ENCODE data around the gene FOXN4.

The FOXN4 gene

GRCh38 chr12:109286252-109286651 is 22.8 kb downstream of the FOXN4 start:
- no peaks in the 10 kb centered on the region for H3K36me3 ChIP-seq
- H3K9ac ChIP-seq = no peak overlapping the region
- no peaks in the 10 kb centered on the region for H3K4me1 ChIP-seq
- H3K4me3 ChIP-seq = no peak overlapping the region
- H3K27me3 ChIP-seq = no peaks in the 10 kb centered on the region
- H3K4me2 ChIP-seq = no peak overlapping the region
- H3K27ac ChIP-seq = no peak overlapping the region
- TF ChIP-seq Cebpa-rat (IDR thresholded peaks at IDR 0.05) = no peak
- H4K20me1 ChIP-seq = no peaks in the 10 kb centered on the region
- no peaks in the 10 kb centered on the region for H3K9me3 ChIP-seq

- Histone ChIP-seq H3K27me3 (no peaks in the 10 kb centered on the region), H3K4me3 (no peak overlapping the region)
- no peak for TF ChIP-seq Cebpa-rat (IDR thresholded peaks at IDR 0.05)
Measured at GRCh38 chr12:109284392-109284791, 24.7 kb downstream of the FOXN4 start.

GRCh38 chr12:109281452-109281851 is 27.6 kb downstream of the FOXN4 start:
- Histone ChIP-seq H3K27me3 (no peaks in the 10 kb centered on the region), H3K36me3 (no peaks in the 10 kb centered on the region), H3K9me3 (no peaks in the 10 kb centered on the region), H3K27ac (no peak overlapping the region), H4K20me1 (no peaks in the 10 kb centered on the region), H3K9ac (no peak overlapping the region), H3K4me1 (peaks cover 8% of the 10 kb centered on the region), H3K4me2 (no peak overlapping the region), H3K4me3 (no peak overlapping the region)
- TF ChIP-seq Cebpa-rat (IDR thresholded peaks at IDR 0.05) = no peak

More at GRCh38 chr12:109284392-109284791, 24.7 kb downstream of the FOXN4 start:
- Histone ChIP-seq H3K4me1 (no peaks in the 10 kb centered on the region), H4K20me1 (no peaks in the 10 kb centered on the region), H3K36me3 (no peaks in the 10 kb centered on the region), H3K4me2 (no peak overlapping the region), H3K27ac (no peak overlapping the region), H3K9ac (no peak overlapping the region), H3K9me3 (no peaks in the 10 kb centered on the region)

GRCh38 chr12:109279525-109279924 is 29.6 kb downstream of the FOXN4 start:
- Histone ChIP-seq H3K27me3 (no peaks in the 10 kb centered on the region), H3K4me2 (no peak overlapping the region), H4K20me1 (no peaks in the 10 kb centered on the region), H3K36me3 (no peaks in the 10 kb centered on the region), H3K4me1 (peaks cover 10% of the 10 kb centered on the region), H3K9me3 (no peaks in the 10 kb centered on the region), H3K27ac (no peak overlapping the region), H3K4me3 (no peak overlapping the region), H3K9ac (no peak overlapping the region)
- no peak for TF ChIP-seq Cebpa-rat (IDR thresholded peaks at IDR 0.05)

- H3K4me1 ChIP-seq = peaks cover 10% of the 10 kb centered on the region
- no peaks in the 10 kb centered on the region for H4K20me1 ChIP-seq
- H3K27ac ChIP-seq = no peak overlapping the region
- H3K4me2 ChIP-seq = no peak overlapping the region
- H3K27me3 ChIP-seq = no peaks in the 10 kb centered on the region
- no peak overlapping the region for H3K9ac ChIP-seq
- no peaks in the 10 kb centered on the region for H3K36me3 ChIP-seq
- H3K4me3 ChIP-seq = no peak overlapping the region
- H3K9me3 ChIP-seq = no peaks in the 10 kb centered on the region
- no peak for TF ChIP-seq Cebpa-rat (IDR thresholded peaks at IDR 0.05)
Measured at GRCh38 chr12:109278912-109279311, 30.2 kb downstream of the FOXN4 start.

GRCh38 chr12:109277899-109278762 is 31.0 kb downstream of the FOXN4 start:
- Histone ChIP-seq H3K4me1 (peaks cover 10% of the 10 kb centered on the region), H3K27me3 (no peaks in the 10 kb centered on the region), H4K20me1 (no peaks in the 10 kb centered on the region), H3K36me3 (no peaks in the 10 kb centered on the region), H3K27ac (no peak overlapping the region), H3K4me2 (no peak overlapping the region), H3K4me3 (no peak overlapping the region), H3K9me3 (no peaks in the 10 kb centered on the region), H3K9ac (no peak overlapping the region)
- no peak for TF ChIP-seq Cebpa-rat (IDR thresholded peaks at IDR 0.05)

- no peaks in the 10 kb centered on the region for H3K36me3 ChIP-seq
- H3K27me3 ChIP-seq = no peaks in the 10 kb centered on the region
- no peak overlapping the region for H3K4me3 ChIP-seq
Measured at GRCh38 chr12:109277255-109277898, 31.7 kb downstream of the FOXN4 start.

GRCh38 chr12:109276160-109276559 is 32.9 kb downstream of the FOXN4 start:
- H3K9ac ChIP-seq = no peak overlapping the region
- no peak overlapping the region for H3K27ac ChIP-seq
- H3K4me1 ChIP-seq = peaks cover 10% of the 10 kb centered on the region
- H3K27me3 ChIP-seq = no peaks in the 10 kb centered on the region
- TF ChIP-seq Cebpa-rat (IDR thresholded peaks at IDR 0.05) = no peak
- H3K4me2 ChIP-seq = peak overlapping the region; percentile 45; the same call in 1 of the 2 replicates
- no peaks in the 10 kb centered on the region for H3K36me3 ChIP-seq
- no peaks in the 10 kb centered on the region for H4K20me1 ChIP-seq
- H3K4me3 ChIP-seq = no peak overlapping the region
- no peaks in the 10 kb centered on the region for H3K9me3 ChIP-seq

More at GRCh38 chr12:109277255-109277898, 31.7 kb downstream of the FOXN4 start:
- H3K9me3 ChIP-seq = no peaks in the 10 kb centered on the region
- no peak overlapping the region for H3K27ac ChIP-seq
- no peak overlapping the region for H3K9ac ChIP-seq
- H4K20me1 ChIP-seq = no peaks in the 10 kb centered on the region
- TF ChIP-seq Cebpa-rat (IDR thresholded peaks at IDR 0.05) = no peak
- peak overlapping the region; percentile 45 for H3K4me2 ChIP-seq
- H3K4me1 ChIP-seq = peaks cover 10% of the 10 kb centered on the region

- Histone ChIP-seq H3K27me3 (no peaks in the 10 kb centered on the region), H3K4me1 (peaks cover 10% of the 10 kb centered on the region), H3K27ac (no peak overlapping the region), H3K4me3 (no peak overlapping the region), H3K9ac (no peak overlapping the region), H3K36me3 (no peaks in the 10 kb centered on the region), H4K20me1 (no peaks in the 10 kb centered on the region), H3K4me2 (no peak overlapping the region), H3K9me3 (no peaks in the 10 kb centered on the region)
- no peak for TF ChIP-seq Cebpa-rat (IDR thresholded peaks at IDR 0.05)
Measured at GRCh38 chr12:109275173-109275572, 33.9 kb downstream of the FOXN4 start.

- H3K9ac ChIP-seq = no peak overlapping the region
- peaks cover 10% of the 10 kb centered on the region for H3K4me1 ChIP-seq
- no peaks in the 10 kb centered on the region for H3K27me3 ChIP-seq
- no peaks in the 10 kb centered on the region for H3K36me3 ChIP-seq
- no peak overlapping the region for H3K27ac ChIP-seq
- no peak overlapping the region for H3K4me2 ChIP-seq
- H4K20me1 ChIP-seq = no peaks in the 10 kb centered on the region
- no peak overlapping the region for H3K4me3 ChIP-seq
- H3K9me3 ChIP-seq = no peaks in the 10 kb centered on the region
- TF ChIP-seq Cebpa-rat (IDR thresholded peaks at IDR 0.05) = no peak
Measured at GRCh38 chr12:109274381-109274780, 34.7 kb downstream of the FOXN4 start.

Measured in BLaER1 (cell line).